ENCODE results near the gene MAP3K5. TPM values are rescaled to one million over a fixed set of nuclear protein-coding genes. Genes with fewer than 3 reads are reported as not detected.

Gene MAP3K5
- total and polyA plus RNA-seq, 9 of the 15 experiments (the other 6 are each of a cell fraction or from before 2014, with no cell fraction given) = 2.2 to 13.0 (median 9.9) TPM

GRCh38 chr6:136656121-136656520 lies 136.2 kb downstream of the MAP3K5 start:
- H3K79me2 ChIP-seq (ENCODE audit: control insufficient read depth, insufficient read depth, low read length) = no peaks in the 10 kb centered on the region
- POLR2A ChIA-PET = interaction anchor here (0.5 to 1.2 kb wide), 3 partner anchors 12 to 51 kb away, joined by 3 read pairs; no protein-coding TSS in a partner anchor
- H3K9me1 ChIP-seq (ENCODE audit: control insufficient read depth, insufficient read depth, low read length) = no peaks in the 10 kb centered on the region
- H3K27ac ChIP-seq (ENCODE audit: extremely low read depth, low read depth, low read length) = no peak overlapping the region
- 33% methylated on average over 1 of the region's 1 CpG for WGBS (ENCODE audit: insufficient coverage, low coverage, missing lambda C conversion rate)
- DNase-seq (ENCODE audit: extremely low read depth in 1 of 4, low spot score in 3 of 4) (no peak), ATAC-seq (no peak), FAIRE-seq (no peak)
- H4K20me1 ChIP-seq (replicated peaks; ENCODE audit: control insufficient read depth, insufficient read depth, low read length) = no peaks in the 10 kb centered on the region
- CTCF ChIA-PET (ENCODE audit: low intra/inter-chr PET ratio) = no interaction called here
- TF ChIP-seq, protein P1, sequence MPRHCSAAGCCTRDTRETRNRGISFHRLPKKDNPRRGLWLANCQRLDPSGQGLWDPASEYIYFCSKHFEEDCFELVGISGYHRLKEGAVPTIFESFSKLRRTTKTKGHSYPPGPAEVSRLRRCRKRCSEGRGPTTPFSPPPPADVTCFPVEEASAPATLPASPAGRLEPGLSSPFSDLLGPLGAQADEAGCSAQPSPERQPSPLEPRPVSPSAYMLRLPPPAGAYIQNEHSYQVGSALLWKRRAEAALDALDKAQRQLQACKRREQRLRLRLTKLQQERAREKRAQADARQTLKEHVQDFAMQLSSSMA (CRISPR knock-in tag; IDR thresholded peaks at IDR 0.05) = no peak
- TF ChIP-seq RBM14 (IDR thresholded peaks at IDR 0.05; ENCODE audit: borderline replicate concordance, insufficient read depth, low read depth, low read length) = no peak
- no peak for TF ChIP-seq GTF2E2 (tag; IDR thresholded peaks at IDR 0.05)
- no peak for TF ChIP-seq ZNF830 (CRISPR knock-in tag; IDR thresholded peaks at IDR 0.05)
- no peak for TF ChIP-seq ZNF584 (CRISPR knock-in tag; IDR thresholded peaks at IDR 0.05; ENCODE audit: low read depth)
- TF ChIP-seq USF2 (CRISPR knock-in tag; IDR thresholded peaks at IDR 0.05) = no peak
- no peak for TF ChIP-seq ESRRA (IDR thresholded peaks at IDR 0.05; ENCODE audit: borderline replicate concordance, low read depth)
- TF ChIP-seq MAZ (CRISPR knock-in tag; conservative IDR thresholded peaks at IDR 0.05 in 1 of 2, IDR thresholded peaks at IDR 0.05 in 1 of 2) = no peak
- intact Hi-C loops (cut with micrococcal nuclease) (no loop called here), in situ Hi-C loops (cut with MboI) (no loop called here)
- BruUV-seq (replicated peaks) = no TSS peak
- H3K4me3 ChIP-seq = no peak overlapping the region
- H3K4me2 ChIP-seq (ENCODE audit: insufficient read depth, low read length) = no peak overlapping the region
- peaks cover 0 to 4% of the 10 kb centered on the region in 2 experiments; a peak in 1 of 5 replicates for H3K27me3 ChIP-seq (ENCODE audit: control insufficient read depth in 2 of 2, insufficient read depth in 2 of 2, low read length in 2 of 2)
- H3K9me3 ChIP-seq (replicated peaks; ENCODE audit: control insufficient read depth, insufficient read depth, low read depth, low read length) = no peaks in the 10 kb centered on the region
- H3K36me3 ChIP-seq (ENCODE audit: control insufficient read depth, insufficient read depth, low read length) = peaks cover 6% of the 10 kb centered on the region; the same call in 1 of the 3 replicates
- no peak overlapping the region for H3K9ac ChIP-seq (ENCODE audit: insufficient read depth in 1 of 2, low read depth in 2 of 2, low read length in 2 of 2)
- no peaks in the 10 kb centered on the region; a peak in 1 of 5 replicates for H3K4me1 ChIP-seq (replicated peaks in 1 of 2; ENCODE audit: control insufficient read depth in 2 of 2, insufficient read depth in 2 of 2, low read length in 2 of 2)
- H2AFZ ChIP-seq (ENCODE audit: low read depth, low read length) = no peak overlapping the region
